GM19438 (cell line): Measurements from ENCODE around the gene FAM83E.
"Not testable (repeated sequence)": the region's sequence is repeated elsewhere in the genome, so short reads cannot be mapped to it uniquely, and the experiment has no call there.

Experiments
- ATAC-seq: cut with Tn5 transposase; IDR thresholded peaks from one replicate; pipeline ENCODE4 v1.9.1; 2021; ENCODE audit warnings: low read depth; ENCODE audit not compliant: unreplicated experiment

Gene FAM83E

DNA sequence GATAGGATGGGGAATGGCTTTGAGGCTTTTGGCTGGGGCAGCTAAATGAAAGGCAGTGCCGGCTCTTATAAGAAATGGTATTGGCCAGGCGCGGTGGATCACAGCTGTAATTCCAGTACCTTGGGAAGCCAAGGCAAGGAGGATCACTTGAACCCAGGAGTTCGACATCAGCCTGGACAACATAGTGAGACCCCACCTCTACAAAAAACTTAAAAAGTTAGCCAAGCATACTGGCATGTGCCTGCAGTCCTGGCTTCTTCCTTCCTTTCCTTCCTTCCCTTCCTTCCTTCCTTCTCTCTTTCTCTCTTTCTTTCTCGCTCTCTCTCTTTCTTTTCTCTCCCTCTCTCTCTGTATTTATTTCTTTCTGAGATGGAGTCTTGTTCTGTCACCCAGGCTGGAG lies 28.0 kb upstream of the FAM83E start:
- no peak for ATAC-seq

DNA sequence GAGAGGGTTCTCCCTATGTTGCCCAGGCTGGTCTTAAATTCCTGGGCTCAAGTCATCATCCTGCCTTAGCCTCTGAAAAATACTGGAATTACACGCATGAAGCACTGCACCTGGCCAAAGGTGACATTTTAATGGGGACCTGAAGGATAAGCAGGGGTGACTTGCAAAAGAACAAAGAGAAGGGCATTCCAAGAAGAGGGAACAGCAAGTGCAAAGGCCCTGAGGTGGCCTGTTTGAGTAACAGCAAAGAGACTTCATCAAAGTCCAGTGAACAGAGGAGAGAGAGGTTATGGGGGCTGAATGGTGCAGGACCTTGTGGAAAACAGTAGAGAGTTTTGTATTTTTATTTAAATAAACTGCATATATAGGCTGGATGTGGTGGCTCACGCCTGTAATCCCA lies 27.0 kb upstream of the FAM83E start:
- no peak for ATAC-seq

DNA sequence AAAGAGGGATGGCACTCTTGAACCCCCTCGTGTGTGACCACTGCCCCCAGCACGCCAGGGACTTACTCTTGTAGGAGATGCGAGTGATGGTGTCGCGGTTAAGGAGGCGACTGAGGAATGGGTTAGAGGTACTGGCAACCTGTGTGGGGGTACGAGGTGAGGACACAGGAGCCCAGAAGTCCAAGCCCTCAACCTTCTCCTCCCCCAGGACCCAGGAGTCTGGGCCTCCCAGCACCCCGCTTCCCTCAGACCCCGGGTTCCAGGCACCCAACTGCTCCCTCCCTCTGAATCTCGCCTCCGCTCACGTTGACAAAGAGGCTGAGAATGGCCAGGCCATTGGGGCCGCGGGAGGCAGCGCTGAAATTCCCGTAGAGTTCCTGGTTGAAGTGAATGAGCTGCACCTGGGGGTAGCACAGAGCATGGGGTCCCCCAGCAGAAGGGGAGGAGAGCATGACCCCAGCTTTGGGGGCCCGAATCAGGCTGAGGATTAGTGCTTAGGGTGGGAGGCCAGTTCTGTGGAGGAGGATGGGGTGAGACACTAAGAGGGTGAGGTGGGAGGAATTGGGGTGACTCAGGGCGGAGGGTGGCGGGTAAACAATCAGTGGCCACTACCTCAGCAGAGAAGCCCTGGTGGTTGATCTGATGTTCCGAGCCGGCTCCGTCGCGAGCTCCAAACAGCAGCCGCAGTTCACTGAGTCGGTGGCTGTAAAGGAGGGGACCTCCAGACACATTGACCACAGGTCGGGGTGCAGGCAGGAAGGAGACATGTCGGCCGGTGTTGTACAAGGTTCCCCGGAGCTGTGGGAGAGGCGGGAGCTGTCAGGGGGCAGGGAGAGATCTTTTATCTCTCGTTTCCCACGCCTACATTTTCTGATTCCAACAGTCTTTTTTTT lies 24.9 kb upstream of the FAM83E start:
- ATAC-seq, result no peak

DNA sequence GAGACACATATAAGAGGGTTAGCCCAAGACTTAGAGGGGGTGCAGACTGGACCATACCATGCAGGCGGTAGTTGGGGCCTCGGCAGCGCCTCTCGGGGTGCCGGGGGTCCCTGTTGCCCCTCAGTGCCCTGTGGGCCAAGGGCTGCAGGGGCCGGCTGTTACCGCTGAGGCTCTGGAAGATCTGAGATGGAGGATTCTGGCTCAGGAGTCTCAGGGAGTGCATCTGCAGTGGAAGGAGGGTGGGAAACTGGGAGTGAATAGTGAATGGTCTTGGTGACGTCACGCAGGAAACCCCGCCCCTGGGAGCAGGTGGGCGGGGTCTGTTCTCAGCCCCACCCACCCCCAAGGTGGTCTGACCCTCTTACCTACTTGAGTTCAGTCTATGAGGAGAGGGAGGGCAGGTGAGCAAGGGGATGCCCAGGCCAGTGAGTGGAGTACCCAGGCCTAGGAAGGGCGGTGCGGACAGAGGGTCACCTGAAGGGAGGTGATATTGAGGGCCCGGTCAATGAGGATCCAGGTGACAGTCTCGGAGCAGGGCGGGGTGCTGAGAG lies 24.0 kb upstream of the FAM83E start:
- no peak for ATAC-seq

DNA sequence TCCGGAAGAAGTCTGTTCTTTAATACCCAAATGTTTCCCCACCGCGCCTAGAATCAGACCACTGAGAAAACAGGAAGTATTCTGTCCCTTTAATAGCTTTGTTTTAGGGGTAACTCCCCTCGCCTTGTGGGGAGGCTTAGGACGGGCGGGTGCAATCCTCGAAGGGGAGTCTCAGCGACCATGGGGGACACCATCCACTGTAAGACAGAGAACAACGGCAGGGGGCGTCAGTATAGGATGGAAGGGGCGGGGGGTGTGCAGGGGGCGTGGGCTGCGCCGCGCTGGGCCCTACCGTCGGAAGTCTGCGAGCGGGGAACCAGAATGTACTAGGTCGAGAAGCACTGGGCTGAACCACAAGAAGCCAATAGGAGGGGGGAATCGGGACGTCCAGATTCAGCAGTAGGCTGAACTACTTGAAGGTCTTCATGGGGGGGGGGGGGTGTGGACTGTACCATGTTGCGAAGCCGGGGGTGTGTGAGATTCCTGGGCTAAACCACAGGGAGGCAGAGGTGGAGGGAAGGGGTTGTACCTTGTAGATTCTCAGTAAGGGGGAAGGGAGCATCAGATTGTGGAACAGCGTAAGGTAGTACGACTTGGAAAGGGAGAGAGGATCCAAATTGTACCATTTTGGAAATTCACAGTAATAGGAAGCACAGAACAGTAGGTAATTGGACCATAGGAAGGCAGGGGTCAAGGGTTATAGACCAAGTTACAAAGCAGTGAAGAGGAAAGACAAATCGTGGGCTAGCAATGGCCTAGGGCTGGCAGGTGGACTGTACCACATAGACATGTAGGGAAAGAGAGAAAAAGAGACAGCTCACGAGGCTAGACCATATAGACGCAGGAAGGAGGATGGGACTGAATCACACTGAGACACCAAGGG lies 23.3 kb upstream of the FAM83E start:
- ATAC-seq, result peak; percentile 8

DNA sequence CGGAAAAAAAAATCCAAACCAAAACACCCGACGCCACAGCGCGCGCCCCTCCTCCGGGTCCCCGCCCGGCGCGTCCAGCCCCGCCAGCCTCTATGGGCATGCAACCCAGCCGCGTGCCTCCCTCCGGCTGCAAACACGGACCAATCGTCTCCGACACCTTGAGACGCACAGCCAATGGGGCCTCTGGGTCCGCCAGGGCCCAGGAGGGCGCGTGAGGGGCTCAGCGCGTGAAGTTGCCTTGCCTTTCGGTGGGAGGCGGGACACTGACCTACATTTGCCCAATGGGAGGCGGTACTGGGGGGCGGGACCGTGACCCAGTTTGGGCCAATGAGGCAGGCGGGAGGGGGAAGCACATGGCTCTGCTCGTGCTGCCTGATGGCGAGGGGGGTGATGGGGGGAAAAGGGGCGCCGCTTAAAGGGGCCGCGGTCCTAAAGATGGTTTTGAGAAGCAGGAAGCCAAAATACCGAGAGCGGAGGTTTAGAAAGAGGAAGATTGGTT lies 22.6 kb upstream of the FAM83E start:
- ATAC-seq, result peak; percentile 60

DNA sequence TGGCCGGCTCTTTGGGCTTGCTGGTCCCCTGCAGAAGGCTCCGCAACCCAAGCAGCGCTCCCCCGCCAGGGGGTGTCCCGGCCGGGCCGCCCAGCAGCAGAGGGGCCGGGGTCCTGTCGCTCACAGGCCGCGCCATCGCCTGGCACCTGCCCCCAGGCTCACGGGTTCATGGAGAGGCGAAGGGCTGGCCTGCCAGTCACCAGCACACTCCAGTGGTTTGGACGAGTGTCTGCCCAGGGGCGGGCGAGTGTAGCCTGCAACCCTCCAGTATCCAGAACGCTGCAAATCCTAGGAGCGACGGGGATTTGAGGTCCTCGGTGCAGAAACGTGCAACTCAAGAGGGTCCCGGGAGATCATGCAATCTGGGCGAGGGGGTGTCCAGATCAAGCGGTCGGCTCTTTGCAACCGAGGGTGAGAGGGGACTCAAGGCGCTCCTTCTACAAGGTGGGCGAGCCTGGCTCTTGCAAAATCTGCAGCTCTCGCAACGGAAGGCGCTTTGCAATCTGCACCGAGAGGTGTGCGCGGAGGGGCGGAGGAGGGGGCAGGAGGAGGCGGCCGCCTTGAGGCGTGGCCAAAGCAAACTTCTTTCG lies 22.1 kb upstream of the FAM83E start, which contains the start of gene DBP:
DBP (minus strand) TSS at position 521 of the 590 bp plus-strand sequence; CDS start at position 136, 385 bp downstream.
- ATAC-seq, result no peak

DNA sequence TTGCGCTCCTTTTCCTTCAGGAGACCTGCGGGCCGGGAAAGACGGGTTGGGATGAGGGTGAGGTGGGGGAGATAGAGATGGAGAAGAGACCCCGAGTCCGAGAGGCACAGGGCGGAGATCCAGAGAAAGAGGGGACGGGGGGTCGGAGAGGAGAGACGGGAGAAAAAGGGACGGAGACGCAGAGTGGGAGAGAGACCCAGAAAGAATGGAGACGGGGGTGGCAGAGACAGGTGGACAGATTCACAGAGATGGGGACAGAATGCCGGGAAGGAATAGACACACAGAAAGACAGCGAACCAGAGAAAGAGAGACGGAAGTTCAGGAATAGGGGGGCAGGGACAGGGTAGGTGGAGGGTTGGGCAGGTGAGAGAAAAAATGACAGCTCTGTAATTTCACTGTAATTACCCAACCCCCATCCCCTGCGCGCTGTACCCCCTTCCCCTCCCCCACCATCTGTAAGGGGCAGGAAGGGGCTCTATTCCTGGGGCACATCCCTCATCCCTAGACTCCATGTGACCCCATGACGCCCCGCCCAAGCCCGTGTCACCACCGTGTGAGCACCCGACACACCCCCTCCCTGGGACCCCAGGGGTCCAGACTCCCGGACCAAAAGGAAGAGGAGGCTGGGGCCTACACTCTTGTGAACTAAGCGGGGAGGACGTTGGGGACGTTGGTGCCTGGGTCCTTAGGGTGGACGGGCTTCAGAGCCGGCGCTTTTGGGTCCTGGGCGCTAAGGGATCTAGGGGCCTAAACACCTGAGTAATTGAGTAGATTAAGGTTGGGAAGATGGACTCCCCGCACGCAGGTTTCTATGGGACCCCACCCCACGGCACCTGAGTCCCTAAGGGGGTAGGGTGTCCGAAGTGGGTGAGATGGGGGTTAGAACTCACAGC lies 21.3 kb upstream of the FAM83E start:
- no peak for ATAC-seq

DNA sequence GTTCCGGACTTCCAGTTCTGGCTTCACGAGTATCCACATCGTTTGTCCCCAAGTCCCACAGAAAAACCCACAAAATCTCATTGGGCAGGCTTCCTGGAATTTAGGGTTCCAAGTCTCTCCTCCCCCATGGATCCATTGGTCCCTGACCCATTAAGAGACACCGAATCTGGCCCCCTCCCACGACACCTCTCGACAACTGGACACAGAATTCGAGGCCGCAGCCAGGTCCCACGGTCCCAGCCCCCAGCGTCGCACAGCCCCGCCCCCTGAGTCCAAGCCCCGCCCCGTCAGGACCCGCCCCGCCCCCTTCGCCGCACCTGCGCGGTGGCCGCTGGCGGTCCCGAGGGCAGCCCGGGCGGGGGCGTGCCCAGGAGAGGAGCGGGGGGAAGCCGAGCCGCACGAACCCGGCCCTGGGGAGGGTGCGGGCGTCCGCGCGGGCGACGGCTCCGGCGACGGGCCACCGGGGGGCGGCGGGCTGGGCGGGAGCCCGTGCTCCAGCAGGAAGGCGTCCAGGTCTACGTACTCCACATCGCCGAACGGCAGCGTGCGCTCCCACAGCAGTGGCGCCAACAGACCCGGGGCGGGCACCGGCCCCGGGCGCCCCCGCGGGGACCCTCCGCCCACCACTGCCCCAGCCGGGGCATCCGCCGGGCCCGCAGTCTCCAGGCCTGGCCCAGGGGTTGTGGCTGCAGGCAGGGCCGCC lies 20.5 kb upstream of the FAM83E start:
- no peak for ATAC-seq

DNA sequence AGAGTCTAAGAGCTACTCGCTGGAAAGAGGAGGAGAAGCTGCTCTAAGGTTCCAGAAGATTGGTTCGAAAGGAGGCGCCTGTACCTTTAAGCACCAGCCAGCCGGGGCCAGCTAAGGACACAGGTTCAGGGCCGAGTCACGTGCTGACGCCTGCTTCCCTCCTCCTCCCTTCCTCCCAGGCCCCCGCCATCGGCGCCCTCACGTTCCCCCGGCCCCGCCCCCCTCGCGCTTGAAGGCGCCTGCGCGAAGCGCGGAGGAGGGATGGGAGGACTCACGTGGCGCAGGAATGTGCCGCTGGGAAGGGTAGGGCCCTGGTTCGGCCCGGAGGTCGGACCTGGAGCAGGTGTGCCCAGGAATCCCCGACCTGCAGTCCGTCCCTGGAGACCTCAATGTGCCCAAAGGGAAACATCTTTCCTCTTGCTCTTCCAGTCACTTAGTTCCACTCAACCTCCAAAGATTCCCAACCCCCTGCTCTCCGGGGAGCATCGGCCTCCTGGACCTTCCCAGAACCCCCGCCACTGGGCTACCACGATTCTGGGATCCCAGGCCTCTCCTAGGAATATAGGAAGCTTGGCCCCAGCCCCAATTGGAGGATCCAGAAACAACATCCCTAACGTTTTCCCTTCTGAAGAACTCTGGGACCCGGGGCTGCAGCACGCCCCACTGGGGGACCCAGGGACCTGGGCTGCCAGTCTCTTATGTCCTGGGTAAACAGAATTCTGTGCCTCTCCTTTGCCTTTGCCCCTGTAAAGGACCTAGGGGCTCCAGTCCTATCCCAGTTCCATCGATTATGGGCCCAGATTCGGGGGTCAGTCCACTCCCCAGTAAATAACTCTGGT lies 19.8 kb upstream of the FAM83E start:
- ATAC-seq, result no peak

DNA sequence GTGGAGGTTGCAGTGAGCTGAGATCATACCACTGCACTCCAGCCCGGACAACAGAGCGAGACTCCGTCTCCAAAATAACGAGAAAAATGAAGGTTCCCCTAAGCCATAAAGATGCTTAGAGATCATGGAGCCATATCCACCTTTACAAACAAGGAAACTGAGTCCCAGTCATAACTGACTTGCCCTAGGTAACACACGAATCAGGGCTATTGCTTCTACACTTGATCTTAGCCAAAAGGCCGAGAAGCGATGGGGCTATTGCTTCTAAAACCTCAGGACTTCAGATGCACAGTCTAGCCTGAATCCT lies 19.1 kb upstream of the FAM83E start:
- no peak for ATAC-seq

DNA sequence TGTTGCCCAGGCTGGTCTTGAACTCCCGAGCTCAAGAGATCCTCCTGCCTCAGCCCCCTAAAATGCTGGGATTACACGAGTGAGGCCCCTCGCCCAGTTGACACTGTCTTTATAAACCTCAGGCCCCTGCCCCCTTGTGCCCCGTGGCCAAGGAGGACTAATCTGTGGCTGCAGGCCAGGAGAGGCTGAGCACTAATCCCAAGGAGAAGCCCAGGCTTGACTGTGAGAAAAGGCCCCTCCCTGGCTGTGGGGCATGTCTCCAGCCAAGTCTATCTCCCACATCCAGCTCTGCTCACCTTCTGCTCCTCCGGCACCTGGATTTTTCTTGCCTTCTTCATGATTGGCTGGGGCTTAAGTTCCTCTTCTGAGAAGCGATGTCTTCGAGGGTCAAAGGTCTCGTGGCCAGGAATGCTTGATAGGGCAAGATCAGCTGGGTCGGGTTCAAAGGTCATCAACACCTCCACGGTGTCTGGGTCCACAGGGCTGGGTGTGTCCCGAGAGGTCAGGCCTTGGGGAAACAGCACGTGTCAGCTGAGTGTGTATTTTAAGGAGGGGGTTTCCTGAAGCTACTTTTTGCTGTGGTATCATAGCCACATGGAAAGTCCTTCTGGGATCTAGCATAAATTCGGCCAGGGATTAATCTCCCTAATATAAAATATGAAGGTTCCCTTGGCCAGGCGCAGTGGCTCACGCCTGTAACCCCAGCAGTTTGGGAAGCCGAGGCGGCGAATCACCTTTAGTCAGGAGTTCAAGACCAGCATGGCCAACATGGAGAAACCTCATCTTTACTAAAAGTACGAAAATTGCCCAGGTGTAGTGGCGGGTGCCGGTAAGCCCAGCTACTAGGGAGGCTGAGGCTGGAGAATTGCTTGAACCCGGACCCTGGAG lies 18.5 kb upstream of the FAM83E start:
- no peak for ATAC-seq

DNA sequence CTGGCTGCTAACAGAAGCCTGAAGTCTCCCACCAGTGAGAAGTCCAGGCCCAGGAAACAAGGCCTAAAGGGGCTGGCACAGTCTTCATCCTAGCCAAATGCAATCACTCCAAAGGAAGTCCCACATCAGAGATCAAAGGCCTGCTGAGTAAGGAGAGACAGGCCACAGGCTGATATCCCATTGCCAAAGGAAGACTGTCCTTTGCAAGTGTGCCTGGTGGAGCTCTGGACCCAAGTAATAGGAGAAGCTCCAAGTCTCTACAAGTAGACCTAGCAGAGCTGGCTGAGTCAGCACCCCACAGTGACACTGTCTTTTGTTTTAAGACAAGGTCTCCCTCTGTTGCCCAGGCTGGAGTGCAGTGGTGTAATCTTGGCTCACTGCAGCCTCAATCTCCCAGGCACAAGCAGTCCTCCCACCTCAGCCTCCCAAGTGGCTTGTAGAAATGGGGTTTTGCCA lies 17.8 kb upstream of the FAM83E start:
- ATAC-seq, result no peak

DNA sequence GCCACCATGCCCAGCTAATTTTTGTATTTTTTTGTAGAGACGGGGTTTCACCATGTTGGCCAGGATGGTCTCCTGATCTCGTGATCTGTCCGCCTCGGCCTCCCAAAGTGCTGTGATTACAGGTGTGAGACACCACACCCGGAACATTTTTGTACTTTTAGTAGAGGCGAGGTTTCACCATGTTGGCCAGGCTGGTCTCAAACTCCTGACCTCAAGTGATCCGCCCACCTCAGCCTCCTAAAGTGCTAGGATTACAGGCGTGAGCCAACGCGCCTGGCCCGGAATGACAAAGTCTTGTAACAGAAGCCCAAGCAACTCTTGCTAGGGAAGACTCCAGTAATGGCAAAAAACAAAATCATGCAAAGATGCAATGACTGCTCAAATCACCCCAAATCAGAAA lies 17.4 kb upstream of the FAM83E start:
- not testable (repeated sequence) for ATAC-seq

DNA sequence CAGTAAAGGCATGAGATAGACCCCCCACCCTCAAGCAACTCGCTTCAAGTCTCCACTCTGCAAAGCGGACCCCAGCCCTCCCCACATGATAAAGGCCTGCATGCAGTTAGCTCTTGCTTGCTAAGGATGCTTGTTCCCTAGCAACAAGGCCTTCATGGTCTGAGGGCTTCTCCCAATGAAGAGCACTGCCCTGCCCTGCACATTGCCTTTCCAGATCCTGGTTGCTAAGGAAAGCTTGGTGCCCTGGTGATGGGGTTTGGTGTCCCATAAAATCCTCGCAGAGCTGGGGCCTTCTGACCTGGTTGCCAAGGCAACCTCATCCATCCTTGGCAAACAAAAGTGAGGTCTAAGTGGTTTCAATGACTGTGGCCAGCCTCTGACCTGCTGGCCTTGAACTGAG lies 16.3 kb upstream of the FAM83E start:
- no peak for ATAC-seq

DNA sequence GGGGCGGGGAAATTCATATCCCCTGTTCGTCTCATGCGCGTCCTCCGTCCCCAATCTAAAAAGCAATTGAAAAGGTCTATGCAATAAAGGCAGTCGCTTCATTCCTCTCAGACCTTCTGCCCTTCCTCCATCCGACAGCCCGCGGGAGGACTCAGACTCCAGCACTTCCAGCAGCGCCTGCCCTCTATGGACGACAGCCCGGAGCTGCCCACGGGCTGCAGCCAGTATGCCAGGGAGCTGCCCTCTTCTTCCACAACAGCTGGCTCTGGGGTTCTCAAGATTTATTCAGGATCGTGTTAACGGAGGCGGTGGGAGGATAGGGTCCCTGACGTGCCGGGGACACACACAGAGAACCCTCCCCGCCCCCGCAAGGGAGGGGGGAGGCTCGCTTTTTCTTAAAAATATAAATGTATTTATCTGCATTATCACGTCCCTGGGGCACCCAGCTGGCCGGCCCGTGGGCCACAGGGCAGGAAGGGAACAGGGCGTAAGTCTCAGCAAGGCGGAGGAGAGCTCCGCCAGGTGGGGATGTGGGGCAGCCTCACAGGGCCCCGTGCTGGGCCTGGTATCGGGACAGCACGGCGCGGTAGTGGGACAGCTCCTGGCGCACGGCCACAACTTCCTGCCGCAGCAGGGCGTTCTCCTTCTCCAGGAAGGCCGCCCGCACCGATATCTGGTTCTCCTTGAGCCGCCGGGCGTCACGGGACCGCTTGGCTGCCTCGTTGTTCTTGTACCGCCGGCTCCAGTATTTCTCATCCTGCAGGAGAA lies 15.6 kb upstream of the FAM83E start:
- no peak for ATAC-seq
